HCT116 (cell line): ENCODE measurements around the gene CDH23. TPM values are rescaled to one million over a fixed set of nuclear protein-coding genes. Genes with fewer than 3 reads are reported as not detected.

Experiments used
- ATAC-seq: fragments of 200-7000 bp; cut with Tn5 transposase; 2 replicates; pipeline ENCODE4 v1.9.1; 2020; ENCODE audit warnings: mild to moderate bottlenecking, moderate library complexity
- BruUV-seq: library from RNA; stranded (reverse); fragments of 400-500 nt; replicated peaks from 2 replicates; lab custom pipeline; 2021; lab: Mats Ljungman, UMichigan
- CTCF ChIA-PET: fragments of 300-600 bp; sonication (Branson Sonifier 250); formaldehyde crosslinking; loops from one replicate; lab custom pipeline; 2021; ENCODE audit warnings: antibody characterized with exemption; lab: Charles Lee
- POLR2A ChIA-PET: fragments of 300-600, 350-600 bp; sonication (Branson Sonifier 250); formaldehyde crosslinking; loops from one replicate; lab custom pipeline; 2021; ENCODE audit warnings: antibody characterized with exemption; lab: Charles Lee
- RAD21 ChIA-PET, 2 experiments: fragments of 300-600 bp; sonication (Branson Sonifier 250); formaldehyde crosslinking; loops; one replicate each; lab custom pipeline; 2023; ENCODE audit warnings: low total read pairs in 2 of 2; ENCODE audit not compliant: uncharacterized antibody in 2 of 2, unreplicated experiment in 2 of 2, low non-redundant PET in 1 of 2; lab: Charles Lee
- DNase-seq: peaks from one replicate; pipeline ENCODE4 v3.0.0-alpha.2; 2010; ENCODE audit warnings: low read depth, low spot score
- H2AFZ ChIP-seq: fragments of 200-600 bp; shearing (Covaris generic), sonication (generic); 2 replicates; pipeline ENCODE4 v1.6.1; 2017; ENCODE audit warnings: low read depth, mixed run types, mixed read lengths, antibody characterized with exemption, low read length; ENCODE audit not compliant: poor library complexity, severe bottlenecking
- H3K27ac ChIP-seq: 2 replicates; pipeline ENCODE4 v1.5.1; 2012; ENCODE audit warnings: low read depth, low read length
- H3K27me3 ChIP-seq: fragments of 200-600 bp; sonication (generic); 2 replicates; pipeline ENCODE4 v1.6.1; 2016; ENCODE audit warnings: mixed run types, low read length, mixed read lengths; ENCODE audit not compliant: insufficient read depth
- H3K36me3 ChIP-seq, 2 experiments: fragments of 200-500 bp in 1 of 2; fragments of 200-600 bp in 1 of 2; sonication (Bioruptor generic) in 1 of 2; sonication (generic) in 1 of 2; 2 replicates each; pipeline versions ENCODE4 v1.5.1 to v1.6.1; 2014 to 2016; ENCODE audit warnings: low read length in 2 of 2, inconsistent platforms in 1 of 2, mixed read lengths in 1 of 2, mixed run types in 1 of 2; ENCODE audit not compliant: insufficient read depth in 2 of 2, control insufficient read depth in 1 of 2
- H3K4me1 ChIP-seq, 2 experiments: fragments of 200-600 bp in 1 of 2; sonication (generic) in 1 of 2; 2 replicates each; pipeline versions ENCODE4 v1.5.1 to v1.6.1; 2012 to 2017; ENCODE audit warnings: low read length in 2 of 2, inconsistent platforms in 1 of 2, mild to moderate bottlenecking in 1 of 2, mixed read lengths in 1 of 2, mixed run types in 1 of 2, moderate library complexity in 1 of 2; ENCODE audit not compliant: insufficient read depth in 2 of 2, control insufficient read depth in 1 of 2
- H3K4me2 ChIP-seq: fragments of 200-600 bp; sonication (generic); 2 replicates; pipeline ENCODE4 v1.6.1; 2017; ENCODE audit warnings: mixed run types, low read length, mixed read lengths
- H3K4me3 ChIP-seq, 2 experiments: fragments of 200-600 bp in 1 of 2; sonication (generic) in 1 of 2; replicated peaks in 1 of 2; 2 replicates each; pipeline ENCODE4 v1.5.1; 2011 to 2016; ENCODE audit warnings: low read length in 2 of 2, control low read depth in 1 of 2, low read depth in 1 of 2, mild to moderate bottlenecking in 1 of 2, mixed read lengths in 1 of 2, mixed run types in 1 of 2
- H3K79me2 ChIP-seq: fragments of 200-600 bp; sonication (generic); 2 replicates; pipeline ENCODE4 v1.6.1; 2017; ENCODE audit warnings: mild to moderate bottlenecking, mixed run types, low read length, moderate library complexity, mixed read lengths; ENCODE audit not compliant: insufficient read depth
- H3K9ac ChIP-seq: fragments of 200-600 bp; sonication (generic); 2 replicates; pipeline ENCODE4 v1.6.1; 2016; ENCODE audit warnings: low read length, mixed read lengths
- H3K9me2 ChIP-seq: fragments of 200-600 bp; sonication (generic), shearing (Covaris generic); 2 replicates; pipeline ENCODE4 v1.6.1; 2017; ENCODE audit warnings: mixed run types, mild to moderate bottlenecking, moderate library complexity; ENCODE audit not compliant: insufficient read depth
- H3K9me3 ChIP-seq, 2 experiments: fragments of 200-500 bp in 1 of 2; fragments of 200-600 bp in 1 of 2; sonication (Bioruptor generic) in 1 of 2; sonication (generic) in 1 of 2; 2 replicates each; pipeline ENCODE4 v1.6.1; 2014 to 2017; ENCODE audit warnings: low read length in 2 of 2, mixed read lengths in 2 of 2, inconsistent platforms in 1 of 2, low read depth in 1 of 2, mild to moderate bottlenecking in 1 of 2, mixed run types in 1 of 2, moderate library complexity in 1 of 2; ENCODE audit not compliant: control insufficient read depth in 1 of 2, insufficient read depth in 1 of 2
- H4K20me1 ChIP-seq: fragments of 200-600 bp; sonication (generic), shearing (Covaris generic); 2 replicates; pipeline ENCODE4 v1.6.1; 2017; ENCODE audit warnings: mixed run types, mild to moderate bottlenecking, moderate library complexity; ENCODE audit not compliant: insufficient read depth
- CBX3 ChIP-seq: IDR thresholded peaks from 2 replicates; pipeline ENCODE4 v1.6.1; 2012; ENCODE audit warnings: low read depth
- CEBPB ChIP-seq: IDR thresholded peaks from 2 replicates; pipeline ENCODE4 v1.6.1; 2012; ENCODE audit warnings: low read depth
- EGR1 ChIP-seq: IDR thresholded peaks from 2 replicates; pipeline ENCODE4 v1.6.1; 2012; ENCODE audit warnings: low read depth
- ELF1 ChIP-seq: IDR thresholded peaks from 2 replicates; pipeline ENCODE4 v1.6.1; 2012; ENCODE audit warnings: low read depth, borderline replicate concordance
- EZH2phosphoT487 ChIP-seq: fragments of 200-600 bp; IDR thresholded peaks from 2 replicates; pipeline ENCODE4 v1.6.1; 2018; ENCODE audit warnings: antibody characterized with exemption, borderline replicate concordance
- FOSL1 ChIP-seq: IDR thresholded peaks from 2 replicates; pipeline ENCODE4 v1.6.1; 2012; ENCODE audit warnings: low read depth
- JUND ChIP-seq: IDR thresholded peaks from 2 replicates; pipeline ENCODE4 v1.6.1; 2012
- MAX ChIP-seq: IDR thresholded peaks from 2 replicates; pipeline ENCODE4 v1.6.1; 2012
- POLR2AphosphoS5 ChIP-seq: IDR thresholded peaks from 2 replicates; pipeline ENCODE4 v1.6.1; 2011; ENCODE audit warnings: mild to moderate bottlenecking, low read depth, low read length, moderate library complexity
- TCF7L2 ChIP-seq: IDR thresholded peaks from 2 replicates; pipeline ENCODE4 v1.7.0; 2011; ENCODE audit warnings: borderline replicate concordance, inconsistent platforms; ENCODE audit not compliant: insufficient read depth, insufficient read length; ENCODE audit errors: extremely low read depth
- YY1 ChIP-seq: IDR thresholded peaks from 2 replicates; pipeline ENCODE4 v1.6.1; 2011; ENCODE audit warnings: low read length, low read depth, moderate library complexity, mild to moderate bottlenecking; ENCODE audit not compliant: insufficient replicate concordance; ENCODE audit errors: extremely low read depth
- ZBTB33 ChIP-seq: IDR thresholded peaks from 2 replicates; pipeline ENCODE4 v1.6.1; 2011; ENCODE audit warnings: mild to moderate bottlenecking, low read length, moderate library complexity; ENCODE audit not compliant: insufficient replicate concordance; ENCODE audit errors: extremely low read depth
- ZNF274 ChIP-seq: fragments of 200-500 bp; sonication (Bioruptor generic); IDR thresholded peaks from 2 replicates; pipeline ENCODE4 v1.6.1; 2014; ENCODE audit warnings: mild to moderate bottlenecking, low read depth, low read length, inconsistent platforms
- intact Hi-C: fragments of 100-400 bp; cut with micrococcal nuclease; formaldehyde crosslinking; loops from 2 replicates; pipeline ENCODE4 v1.10.0; 2022
- total RNA-seq: library from RNA; stranded (reverse); gene quantifications from one replicate; pipeline ENCODE4 v1.2.1, GENCODE V29; 2021; ENCODE audit not compliant: unreplicated experiment
- TF ChIP-seq, protein P1 (sequence below), 3 experiments: fragments of 200-600 bp in 1 of 3; sonication (generic) in 1 of 3; IDR thresholded peaks in 2 of 3; conservative IDR thresholded peaks in 1 of 3; 2 replicates each; pipeline ENCODE4 v1.5.1; 2012 to 2017; ENCODE audit warnings: low read depth in 2 of 3, low read length in 2 of 3, antibody characterized with exemption in 1 of 3, borderline replicate concordance in 1 of 3, control low read depth in 1 of 3, mild to moderate bottlenecking in 1 of 3, mixed read lengths in 1 of 3, mixed run types in 1 of 3, moderate library complexity in 1 of 3; ENCODE audit not compliant: insufficient read depth in 1 of 3

CDH23 gene
- total RNA-seq, 1 experiment from 2014 or later, result not detected

GRCh38 chr10:71753091-71753959 lies 356.6 kb downstream of the CDH23 start:
- no peak overlapping the region for H3K27ac ChIP-seq
- no peaks in the 10 kb centered on the region for H3K9me3 ChIP-seq
- H3K4me1 ChIP-seq, result peaks cover 0 to under 1% of the 10 kb centered on the region in 2 experiments; a peak in 1 of 4 replicates
- no peaks in the 10 kb centered on the region for H3K79me2 ChIP-seq
- no TSS peak for BruUV-seq
- H3K4me3 ChIP-seq, result no peak overlapping the region
- ChIA-PET POLR2A (no interaction called here), RAD21 (no interaction called here), CTCF (no interaction called here)
- intact Hi-C loops, result no loop called here
- no peak for ATAC-seq
- no peaks in the 10 kb centered on the region for H3K36me3 ChIP-seq
- DNase-seq, result no peak
- H4K20me1 ChIP-seq, result no peaks in the 10 kb centered on the region
- TF ChIP-seq ZNF274 (no peak), EZH2phosphoT487 (no peak), EGR1 (no peak), POLR2AphosphoS5 (no peak), MAX (no peak)
- H2AFZ ChIP-seq, result no peak overlapping the region
- no peaks in the 10 kb centered on the region for H3K27me3 ChIP-seq
- no peak overlapping the region for H3K4me2 ChIP-seq
- no peak overlapping the region for H3K9ac ChIP-seq
- no peaks in the 10 kb centered on the region for H3K9me2 ChIP-seq

- BruUV-seq, result no TSS peak
- CTCF ChIA-PET, result no interaction called here
- TF ChIP-seq CBX3 (no peak), TCF7L2 (no peak), EGR1 (no peak), FOSL1 (no peak), CEBPB (no peak), JUND (no peak), YY1 (no peak), ZNF274 (no peak), ZBTB33 (no peak), POLR2AphosphoS5 (no peak), ELF1 (no peak)
- TF ChIP-seq, protein P1, sequence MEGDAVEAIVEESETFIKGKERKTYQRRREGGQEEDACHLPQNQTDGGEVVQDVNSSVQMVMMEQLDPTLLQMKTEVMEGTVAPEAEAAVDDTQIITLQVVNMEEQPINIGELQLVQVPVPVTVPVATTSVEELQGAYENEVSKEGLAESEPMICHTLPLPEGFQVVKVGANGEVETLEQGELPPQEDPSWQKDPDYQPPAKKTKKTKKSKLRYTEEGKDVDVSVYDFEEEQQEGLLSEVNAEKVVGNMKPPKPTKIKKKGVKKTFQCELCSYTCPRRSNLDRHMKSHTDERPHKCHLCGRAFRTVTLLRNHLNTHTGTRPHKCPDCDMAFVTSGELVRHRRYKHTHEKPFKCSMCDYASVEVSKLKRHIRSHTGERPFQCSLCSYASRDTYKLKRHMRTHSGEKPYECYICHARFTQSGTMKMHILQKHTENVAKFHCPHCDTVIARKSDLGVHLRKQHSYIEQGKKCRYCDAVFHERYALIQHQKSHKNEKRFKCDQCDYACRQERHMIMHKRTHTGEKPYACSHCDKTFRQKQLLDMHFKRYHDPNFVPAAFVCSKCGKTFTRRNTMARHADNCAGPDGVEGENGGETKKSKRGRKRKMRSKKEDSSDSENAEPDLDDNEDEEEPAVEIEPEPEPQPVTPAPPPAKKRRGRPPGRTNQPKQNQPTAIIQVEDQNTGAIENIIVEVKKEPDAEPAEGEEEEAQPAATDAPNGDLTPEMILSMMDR (IDR thresholded peaks at IDR 0.05 in 2 of 3, conservative IDR thresholded peaks at IDR 0.05 in 1 of 3; ENCODE audit: borderline replicate concordance in 1 of 3, insufficient read depth in 1 of 3, low read depth in 2 of 3, low read length in 2 of 3), result no peak
These were observed 357.3 kb downstream of the CDH23 start for GRCh38 chr10:71753960-71754505.

More at GRCh38 chr10:71753960-71754505, 357.3 kb downstream of the CDH23 start:
- Histone ChIP-seq H3K36me3 (no peaks in the 10 kb centered on the region), H3K4me2 (no peak overlapping the region), H3K9me3 (no peaks in the 10 kb centered on the region), H3K27ac (no peak overlapping the region), H2AFZ (no peak overlapping the region), H3K4me3 (no peak overlapping the region), H3K9ac (no peak overlapping the region), H3K79me2 (no peaks in the 10 kb centered on the region), H3K4me1 (peaks cover 0 to 8% of the 10 kb centered on the region in 2 experiments; a peak in 2 of 4 replicates), H3K9me2 (no peaks in the 10 kb centered on the region), H3K27me3 (no peaks in the 10 kb centered on the region), H4K20me1 (no peaks in the 10 kb centered on the region)
- ChIA-PET RAD21 (no interaction called here), POLR2A (no interaction called here)
- intact Hi-C loops, result no loop called here
- ATAC-seq, result no peak
- DNase-seq, result no peak
